Activated B cell treated with CpG ODN at 0.5 μM for 24 hours (primary cell): Measurements from ENCODE around the gene MEGF10. TPM values are rescaled to one million over a fixed set of nuclear protein-coding genes. Genes with fewer than 3 reads are reported as not detected.

Experiments used
- ATAC-seq: fragments of 200-7000 bp; cut with Tn5 transposase; one replicate; pipeline ENCODE4 v1.10.0; 2021; ENCODE audit warnings: low read depth, mild to moderate bottlenecking, moderate library complexity
- CTCF ChIA-PET: fragments of 350-600 bp; sonication (Branson Sonifier 250); formaldehyde crosslinking; loops from one replicate; lab custom pipeline; 2021; ENCODE audit warnings: antibody characterized with exemption; lab: Charles Lee
- POLR2A ChIA-PET: fragments of 350-600 bp; sonication (Branson Sonifier 250); formaldehyde crosslinking; loops from one replicate; lab custom pipeline; 2021; ENCODE audit warnings: antibody characterized with exemption; lab: Charles Lee
- DNase-seq: peaks from one replicate; pipeline ENCODE4 v3.0.0; 2022
- H3K27ac Mint-ChIP-seq: one replicate; pipeline ENCODE4 v1.8.0; 2020; ENCODE audit warnings: mixed read lengths
- H3K27me3 Mint-ChIP-seq: one replicate; pipeline ENCODE4 v1.8.0; 2021; ENCODE audit warnings: mixed read lengths
- H3K36me3 Mint-ChIP-seq: one replicate; pipeline ENCODE4 v1.8.0; 2021; ENCODE audit warnings: low read depth, mixed read lengths
- H3K4me1 Mint-ChIP-seq: one replicate; pipeline ENCODE4 v1.8.0; 2021; ENCODE audit warnings: mixed read lengths
- H3K4me3 Mint-ChIP-seq: one replicate; pipeline ENCODE4 v1.8.0; 2020; ENCODE audit warnings: mild to moderate bottlenecking, mixed read lengths
- H3K9me3 Mint-ChIP-seq: one replicate; pipeline ENCODE4 v1.8.0; 2020; ENCODE audit warnings: mixed read lengths
- CTCF ChIP-seq: fragments of 200-600 bp; IDR thresholded peaks from one replicate; pipeline ENCODE4 v1.8.0; 2022; ENCODE audit warnings: antibody characterized with exemption, mild to moderate bottlenecking
- intact Hi-C: fragments of 100-400 bp; cut with micrococcal nuclease; formaldehyde crosslinking; loops from one replicate; pipeline ENCODE4 v1.15.1; 2024
- total RNA-seq: library from RNA; stranded (reverse); gene quantifications from 2 replicates; pipeline ENCODE4 v1.2.3, GENCODE V29; 2022

The MEGF10 gene
- total RNA-seq, 1 donor from 2014 or later = not detected

- H3K4me1 Mint-ChIP-seq = no peaks in the 10 kb centered on the region
- no peak for TF ChIP-seq CTCF
- ChIA-PET POLR2A (no interaction called here), CTCF (no interaction called here)
- intact Hi-C loops = loop anchor here (10.0 kb wide), 2 partner anchors 184 to 694 kb away; no protein-coding TSS in a partner anchor
- H3K36me3 Mint-ChIP-seq = no peaks in the 10 kb centered on the region
- no peak for ATAC-seq
- no peak for DNase-seq
- H3K27ac Mint-ChIP-seq = no peak overlapping the region
- H3K9me3 Mint-ChIP-seq = no peaks in the 10 kb centered on the region
- no peak overlapping the region for H3K4me3 Mint-ChIP-seq
- H3K27me3 Mint-ChIP-seq = peaks cover 6% of the 10 kb centered on the region
These were observed 208.0 kb downstream of the MEGF10 start for GRCh38 chr5:127498548-127498947.

GRCh38 chr5:127505905-127506304 lies 215.3 kb downstream of the MEGF10 start:
- H3K36me3 Mint-ChIP-seq = no peaks in the 10 kb centered on the region
- intact Hi-C loops = no loop called here
- DNase-seq = no peak
- ATAC-seq = no peak
- H3K27ac Mint-ChIP-seq = no peak overlapping the region
- no peaks in the 10 kb centered on the region for H3K4me1 Mint-ChIP-seq
- H3K4me3 Mint-ChIP-seq = no peak overlapping the region
- ChIA-PET CTCF (no interaction called here), POLR2A (no interaction called here)
- H3K9me3 Mint-ChIP-seq = no peaks in the 10 kb centered on the region
- H3K27me3 Mint-ChIP-seq = peaks cover 5% of the 10 kb centered on the region
- no peak for TF ChIP-seq CTCF

GRCh38 chr5:127506616-127507015 lies 216.0 kb downstream of the MEGF10 start:
- ChIA-PET CTCF (no interaction called here), POLR2A (no interaction called here)
- no peak for TF ChIP-seq CTCF
- Mint-ChIP-seq H3K27me3 (peaks cover 11% of the 10 kb centered on the region), H3K36me3 (no peaks in the 10 kb centered on the region), H3K4me3 (no peak overlapping the region), H3K4me1 (no peaks in the 10 kb centered on the region), H3K27ac (no peak overlapping the region), H3K9me3 (no peaks in the 10 kb centered on the region)
- intact Hi-C loops = no loop called here
- ATAC-seq = no peak
- no peak for DNase-seq

- H3K4me3 Mint-ChIP-seq = no peak overlapping the region
- CTCF ChIA-PET = no interaction called here
- no peak for TF ChIP-seq CTCF
- POLR2A ChIA-PET = no interaction called here
- H3K4me1 Mint-ChIP-seq = no peaks in the 10 kb centered on the region
- no peak for DNase-seq
- no peaks in the 10 kb centered on the region for H3K36me3 Mint-ChIP-seq
- peaks cover 18% of the 10 kb centered on the region for H3K27me3 Mint-ChIP-seq
- intact Hi-C loops = no loop called here
- no peak overlapping the region for H3K27ac Mint-ChIP-seq
- no peaks in the 10 kb centered on the region for H3K9me3 Mint-ChIP-seq
- no peak for ATAC-seq
These were observed 218.2 kb downstream of the MEGF10 start for GRCh38 chr5:127508644-127509373.

Other genes starting within 250 kb of the MEGF10 start
- gene C5orf63, start 217.3 kb upstream of the MEGF10 start, total RNA-seq = 20.4 and 22.5 TPM in 2 replicates
- gene PRRC1, start 226.8 kb downstream of the MEGF10 start, total RNA-seq = 33.6 and 34.7 TPM in 2 replicates